Breast epithelium (tissue), 4 donors: ENCODE results near the gene TMED7. TPM values are rescaled to one million over a fixed set of nuclear protein-coding genes. Genes with fewer than 3 reads are reported as not detected.

Experiments
- DNase-seq, 2 donors: peaks; one replicate each; pipeline ENCODE4 v3.0.0-alpha.2; 2019; ENCODE audit warnings: low spot score in 2 of 2
- H3K27ac ChIP-seq, 2 donors: fragments of 200-600 bp; sonication (generic) in 1 of 2; one replicate each; pipeline ENCODE4 v1.5.1; 2016 to 2019; ENCODE audit warnings: mild to moderate bottlenecking in 1 of 2
- H3K27me3 ChIP-seq, 2 donors: fragments of 200-600 bp; sonication (generic) in 1 of 2; one replicate each; pipeline versions ENCODE4 v1.5.1 to v1.6.0; 2017 to 2019; ENCODE audit warnings: control low read depth in 1 of 2, mild to moderate bottlenecking in 1 of 2
- H3K36me3 ChIP-seq: fragments of 200-600 bp; one replicate; pipeline ENCODE4 v1.5.1; 2019
- H3K4me1 ChIP-seq, 2 donors: fragments of 200-600 bp; sonication (generic); one replicate each; pipeline ENCODE4 v1.5.1; 2016 to 2019; ENCODE audit warnings: control low read depth in 1 of 2
- H3K4me3 ChIP-seq, 3 donors: fragments of 200-600 bp; sonication (generic); 1 replicate in 2 of 3; 2 replicates in 1 of 3; pipeline ENCODE4 v1.5.1; 2016 to 2019; ENCODE audit warnings: mild to moderate bottlenecking in 3 of 3, moderate library complexity in 2 of 3
- H3K9me3 ChIP-seq, 2 donors: fragments of 200-600 bp; sonication (generic) in 1 of 2; one replicate each; pipeline ENCODE4 v1.5.1; 2016 to 2019; ENCODE audit warnings: control low read depth in 1 of 2
- POLR2A ChIP-seq: fragments of 450-650 bp; IDR thresholded peaks from one replicate; pipeline ENCODE4 v1.6.1; 2016; ENCODE audit warnings: antibody characterized with exemption, mild to moderate bottlenecking, moderate library complexity
- POLR2AphosphoS5 ChIP-seq, 3 donors: sonication (generic); formaldehyde crosslinking; IDR thresholded peaks; one replicate each; pipeline ENCODE4 v1.6.1; 2017; ENCODE audit warnings: antibody characterized with exemption in 3 of 3
- intact Hi-C: fragments of 100-400 bp; cut with DNase I; formaldehyde crosslinking; loops from one replicate; pipeline ENCODE4 v1.15.1; 2023; ENCODE audit warnings: low total_unique reads
- total RNA-seq, 3 donors: library from RNA; depleted of rRNA; stranded (reverse); fragments of >200 nt; gene quantifications; one replicate each; pipeline ENCODE4 v1.1.0, GENCODE V29; 2016
- TF ChIP-seq, protein P1 (sequence below), 3 donors: fragments of 450-650 bp; IDR thresholded peaks; one replicate each; pipeline ENCODE4 v1.5.1; 2016 to 2017; ENCODE audit warnings: antibody characterized with exemption in 3 of 3, mild to moderate bottlenecking in 3 of 3, moderate library complexity in 3 of 3

TMED7 gene
- total RNA-seq, 3 donors from 2014 or later = 74.4 to 94.7 (median 80.5) TPM

DNA sequence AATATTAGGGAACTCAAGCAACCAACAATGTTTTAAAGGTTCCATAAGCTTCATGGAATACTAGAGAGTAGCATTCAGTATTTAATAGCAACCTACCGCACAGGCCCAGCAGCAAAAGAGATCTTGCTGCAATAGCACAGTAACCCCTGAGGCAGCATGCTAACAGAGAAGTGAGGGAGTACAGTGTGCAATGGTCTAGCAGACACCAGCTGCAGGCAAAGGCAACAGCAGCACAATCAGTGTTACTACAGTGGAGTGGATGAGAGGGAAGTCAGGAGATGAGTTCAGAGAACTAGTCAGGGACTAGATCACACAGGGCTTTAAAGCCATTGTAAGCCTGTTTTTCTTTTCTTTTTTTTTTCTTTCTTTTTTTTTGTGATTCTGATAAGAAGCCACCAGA is 26.3 kb downstream of the TMED7 start:
- H3K4me3 ChIP-seq = no peak overlapping the region
- no peak for DNase-seq
- TF ChIP-seq POLR2A (no peak), POLR2AphosphoS5 (IDR thresholded peaks at IDR 0.05) (no peak)
- TF ChIP-seq, protein P1, sequence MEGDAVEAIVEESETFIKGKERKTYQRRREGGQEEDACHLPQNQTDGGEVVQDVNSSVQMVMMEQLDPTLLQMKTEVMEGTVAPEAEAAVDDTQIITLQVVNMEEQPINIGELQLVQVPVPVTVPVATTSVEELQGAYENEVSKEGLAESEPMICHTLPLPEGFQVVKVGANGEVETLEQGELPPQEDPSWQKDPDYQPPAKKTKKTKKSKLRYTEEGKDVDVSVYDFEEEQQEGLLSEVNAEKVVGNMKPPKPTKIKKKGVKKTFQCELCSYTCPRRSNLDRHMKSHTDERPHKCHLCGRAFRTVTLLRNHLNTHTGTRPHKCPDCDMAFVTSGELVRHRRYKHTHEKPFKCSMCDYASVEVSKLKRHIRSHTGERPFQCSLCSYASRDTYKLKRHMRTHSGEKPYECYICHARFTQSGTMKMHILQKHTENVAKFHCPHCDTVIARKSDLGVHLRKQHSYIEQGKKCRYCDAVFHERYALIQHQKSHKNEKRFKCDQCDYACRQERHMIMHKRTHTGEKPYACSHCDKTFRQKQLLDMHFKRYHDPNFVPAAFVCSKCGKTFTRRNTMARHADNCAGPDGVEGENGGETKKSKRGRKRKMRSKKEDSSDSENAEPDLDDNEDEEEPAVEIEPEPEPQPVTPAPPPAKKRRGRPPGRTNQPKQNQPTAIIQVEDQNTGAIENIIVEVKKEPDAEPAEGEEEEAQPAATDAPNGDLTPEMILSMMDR (IDR thresholded peaks at IDR 0.05) = no peak
- H3K36me3 ChIP-seq = no peaks in the 10 kb centered on the region
- no peaks in the 10 kb centered on the region for H3K4me1 ChIP-seq
- no peaks in the 10 kb centered on the region for H3K27me3 ChIP-seq
- H3K27ac ChIP-seq = no peak overlapping the region
- intact Hi-C loops = no loop called here
- H3K9me3 ChIP-seq = no peaks in the 10 kb centered on the region

- TF ChIP-seq POLR2A (no peak), POLR2AphosphoS5 (IDR thresholded peaks at IDR 0.05) (no peak)
- TF ChIP-seq, protein P1 (IDR thresholded peaks at IDR 0.05) = no peak
- intact Hi-C loops = no loop called here
- Histone ChIP-seq H3K27ac (no peak overlapping the region), H3K9me3 (no peaks in the 10 kb centered on the region), H3K4me1 (no peaks in the 10 kb centered on the region), H3K36me3 (no peaks in the 10 kb centered on the region), H3K4me3 (no peak overlapping the region), H3K27me3 (no peaks in the 10 kb centered on the region)
- no peak for DNase-seq
Measured at GRCh38 chr5:115594128-115595047, 31.4 kb downstream of the TMED7 start.

GRCh38 chr5:115589043-115589442 is 36.8 kb downstream of the TMED7 start:
- intact Hi-C loops = loop anchor here (10.0 kb wide), 1 partner anchor 284 kb away; no protein-coding TSS in a partner anchor
- DNase-seq = no peak
- H3K36me3 ChIP-seq = no peaks in the 10 kb centered on the region

GRCh38 chr5:115588640-115589039 is 37.2 kb downstream of the TMED7 start:
- no peaks in the 10 kb centered on the region for H3K4me1 ChIP-seq
- H3K36me3 ChIP-seq = no peaks in the 10 kb centered on the region
- DNase-seq = no peak
- H3K27ac ChIP-seq = no peak overlapping the region
- TF ChIP-seq, protein P1 (IDR thresholded peaks at IDR 0.05) = no peak
- no peak for TF ChIP-seq POLR2AphosphoS5 (IDR thresholded peaks at IDR 0.05)
- no peaks in the 10 kb centered on the region for H3K27me3 ChIP-seq
- intact Hi-C loops = loop anchor here (10.0 kb wide), 1 partner anchor 284 kb away; no protein-coding TSS in a partner anchor
- no peak overlapping the region for H3K4me3 ChIP-seq
- H3K9me3 ChIP-seq = no peaks in the 10 kb centered on the region

More at GRCh38 chr5:115589043-115589442, 36.8 kb downstream of the TMED7 start:
- TF ChIP-seq POLR2A = no peak
- TF ChIP-seq POLR2AphosphoS5 (IDR thresholded peaks at IDR 0.05) = no peak
- TF ChIP-seq, protein P1 (IDR thresholded peaks at IDR 0.05) = no peak
- H3K4me3 ChIP-seq = no peak overlapping the region
- no peak overlapping the region for H3K27ac ChIP-seq
- no peaks in the 10 kb centered on the region for H3K9me3 ChIP-seq
- H3K4me1 ChIP-seq = no peaks in the 10 kb centered on the region
- H3K27me3 ChIP-seq = no peaks in the 10 kb centered on the region

DNA sequence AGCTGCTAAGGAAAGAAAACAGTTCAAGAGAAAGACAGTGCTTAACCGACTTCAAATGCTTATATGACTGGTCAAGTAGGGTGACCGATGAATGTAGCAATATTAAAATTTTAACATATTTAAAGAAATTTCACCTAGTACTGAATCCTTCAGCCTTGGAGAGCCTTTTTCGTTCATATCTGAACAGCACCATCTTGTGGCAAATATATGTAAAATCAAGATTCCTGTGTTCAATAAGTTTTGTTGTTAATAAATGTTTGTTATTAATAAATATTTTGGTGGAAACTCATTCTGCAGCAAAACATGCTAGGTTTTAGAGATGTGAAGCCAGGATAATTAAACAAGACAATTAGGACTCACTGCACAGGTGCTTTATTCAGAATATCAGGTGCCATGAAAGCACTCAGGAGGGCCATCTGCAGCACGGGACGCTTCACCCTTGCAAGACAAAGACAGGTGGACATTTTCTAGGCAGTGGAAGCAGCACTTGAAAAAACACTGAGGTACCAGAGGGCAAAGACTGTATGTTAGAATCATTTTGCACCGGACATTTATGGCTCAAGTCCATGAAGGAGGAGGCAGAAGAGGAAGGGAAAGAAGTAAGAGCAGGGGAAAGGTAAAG is 39.2 kb downstream of the TMED7 start:
- Histone ChIP-seq H3K4me3 (no peak overlapping the region), H3K27me3 (no peaks in the 10 kb centered on the region), H3K9me3 (no peaks in the 10 kb centered on the region), H3K36me3 (no peaks in the 10 kb centered on the region), H3K27ac (no peak overlapping the region), H3K4me1 (no peaks in the 10 kb centered on the region)
- DNase-seq = no peak
- intact Hi-C loops = loop anchor here (10.0 kb wide), 1 partner anchor 282 kb away; no protein-coding TSS in a partner anchor
- no peak for TF ChIP-seq POLR2A
- TF ChIP-seq, protein P1 (IDR thresholded peaks at IDR 0.05) = peak in 2 of 3 donors; percentile 50 to 57
